ENCODE data around the gene GATAD2B.

The GATAD2B gene

DNA sequence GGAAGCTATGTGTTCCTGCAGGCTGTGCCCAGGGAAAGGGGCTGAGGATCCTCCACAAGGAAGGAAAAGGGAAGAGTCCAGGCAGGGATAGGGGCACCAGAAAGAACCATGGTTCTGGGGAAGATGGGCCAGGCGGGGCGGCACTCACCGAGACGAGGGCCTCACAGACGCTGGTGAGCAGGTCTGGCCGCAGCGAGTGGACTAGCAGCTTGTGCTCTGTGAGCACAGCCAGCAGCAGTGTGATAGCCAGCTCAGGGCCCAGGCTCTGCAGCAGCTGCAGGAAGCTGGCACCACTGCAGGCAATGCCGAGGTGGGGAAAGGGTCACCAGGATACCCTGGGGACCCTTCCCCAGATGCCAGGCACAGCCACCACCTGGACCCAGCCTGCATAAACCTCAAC lies 18.0 kb upstream of the GATAD2B start:
- no peak for TF ChIP-seq CTCF (IDR thresholded peaks at IDR 0.05; ENCODE audit: poor library complexity, severe bottlenecking)
- DNase-seq (ENCODE audit: low spot score) = no peak

GRCh38 chr1:153939476-153939875 lies 16.7 kb upstream of the GATAD2B start:
- Histone ChIP-seq H3K9me3 (ENCODE audit: severe bottlenecking) (no peaks in the 10 kb centered on the region), H3K36me3 (ENCODE audit: low read depth) (peaks cover 83% of the 10 kb centered on the region), H3K27me3 (ENCODE audit: insufficient read depth, poor library complexity, severe bottlenecking) (no peaks in the 10 kb centered on the region), H3K27ac (ENCODE audit: poor library complexity, severe bottlenecking) (no peak overlapping the region), H3K4me1 (ENCODE audit: insufficient read depth, poor library complexity, severe bottlenecking) (no peaks in the 10 kb centered on the region), H3K4me3 (ENCODE audit: severe bottlenecking) (no peak overlapping the region)
- ATAC-seq (ENCODE audit: low read depth) (no peak), DNase-seq (ENCODE audit: low spot score) (no peak)
- TF ChIP-seq CTCF (IDR thresholded peaks at IDR 0.05; ENCODE audit: poor library complexity, severe bottlenecking) = no peak

More for the DNA sequence above, 18.0 kb upstream of the GATAD2B start:
- H3K4me3 ChIP-seq (ENCODE audit: severe bottlenecking) = no peak overlapping the region
- no peaks in the 10 kb centered on the region for H3K4me1 ChIP-seq (ENCODE audit: insufficient read depth, poor library complexity, severe bottlenecking)
- H3K27ac ChIP-seq (ENCODE audit: poor library complexity, severe bottlenecking) = no peak overlapping the region
- H3K36me3 ChIP-seq (ENCODE audit: low read depth) = peaks cover 73% of the 10 kb centered on the region
- H3K9me3 ChIP-seq (ENCODE audit: severe bottlenecking) = no peaks in the 10 kb centered on the region
- H3K27me3 ChIP-seq (ENCODE audit: insufficient read depth, poor library complexity, severe bottlenecking) = no peaks in the 10 kb centered on the region
- ATAC-seq (ENCODE audit: low read depth) = no peak

GRCh38 chr1:153938996-153939395 lies 16.2 kb upstream of the GATAD2B start:
- Histone ChIP-seq H3K4me1 (ENCODE audit: insufficient read depth, poor library complexity, severe bottlenecking) (no peaks in the 10 kb centered on the region), H3K9me3 (ENCODE audit: severe bottlenecking) (no peaks in the 10 kb centered on the region), H3K27ac (ENCODE audit: poor library complexity, severe bottlenecking) (no peak overlapping the region), H3K36me3 (ENCODE audit: low read depth) (peaks cover 86% of the 10 kb centered on the region), H3K4me3 (ENCODE audit: severe bottlenecking) (no peak overlapping the region), H3K27me3 (ENCODE audit: insufficient read depth, poor library complexity, severe bottlenecking) (no peaks in the 10 kb centered on the region)
- ATAC-seq (ENCODE audit: low read depth) (no peak), DNase-seq (ENCODE audit: low spot score) (no peak)
- TF ChIP-seq CTCF (IDR thresholded peaks at IDR 0.05; ENCODE audit: poor library complexity, severe bottlenecking) = no peak

GRCh38 chr1:153937331-153937730 lies 14.6 kb upstream of the GATAD2B start:
- Histone ChIP-seq H3K27ac (ENCODE audit: poor library complexity, severe bottlenecking) (no peak overlapping the region), H3K9me3 (ENCODE audit: severe bottlenecking) (no peaks in the 10 kb centered on the region), H3K27me3 (ENCODE audit: insufficient read depth, poor library complexity, severe bottlenecking) (no peaks in the 10 kb centered on the region), H3K36me3 (ENCODE audit: low read depth) (peaks cover 83% of the 10 kb centered on the region), H3K4me1 (ENCODE audit: insufficient read depth, poor library complexity, severe bottlenecking) (no peaks in the 10 kb centered on the region), H3K4me3 (ENCODE audit: severe bottlenecking) (no peak overlapping the region)
- ATAC-seq (ENCODE audit: low read depth) (no peak), DNase-seq (ENCODE audit: low spot score) (no peak)
- no peak for TF ChIP-seq CTCF (IDR thresholded peaks at IDR 0.05; ENCODE audit: poor library complexity, severe bottlenecking)

DNA sequence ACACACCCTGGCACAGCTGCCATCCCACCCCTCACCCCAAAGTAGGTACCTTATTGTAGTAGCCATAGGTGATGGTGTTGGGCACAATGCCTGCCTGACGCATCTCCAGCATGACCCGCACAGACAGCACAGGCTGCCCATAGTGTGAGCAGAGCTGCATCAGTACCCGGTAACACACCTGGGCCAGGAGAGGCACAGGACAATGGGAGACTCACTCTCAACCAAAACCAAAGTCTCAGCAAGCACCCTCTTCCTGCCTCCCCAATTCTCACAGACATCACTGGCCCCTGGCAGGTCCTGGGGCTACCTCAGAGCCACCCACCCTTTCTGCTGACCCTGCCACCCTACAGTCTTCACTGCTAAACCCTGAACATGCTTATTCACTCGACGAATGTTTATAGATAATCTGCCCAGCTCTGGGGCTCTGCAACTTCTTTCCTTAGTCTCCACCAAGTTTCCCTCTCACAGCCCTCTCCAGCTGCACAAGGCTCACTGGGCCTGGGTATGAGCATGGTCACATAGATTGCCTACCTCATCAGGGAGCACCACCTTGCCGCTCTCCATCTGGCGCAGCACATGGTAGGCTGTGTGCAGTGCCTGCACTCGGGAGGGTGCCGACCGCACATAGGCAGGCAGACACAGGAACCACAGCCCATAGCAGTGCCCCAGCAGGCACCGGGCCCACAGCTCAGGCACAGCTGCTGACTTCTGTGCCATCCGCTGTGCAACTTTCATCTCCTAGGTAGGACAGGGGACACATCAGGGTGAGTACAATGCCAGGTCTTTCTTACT lies 13.4 kb upstream of the GATAD2B start:
- Histone ChIP-seq H3K27ac (ENCODE audit: poor library complexity, severe bottlenecking) (no peak overlapping the region), H3K9me3 (ENCODE audit: severe bottlenecking) (no peaks in the 10 kb centered on the region), H3K4me1 (ENCODE audit: insufficient read depth, poor library complexity, severe bottlenecking) (no peaks in the 10 kb centered on the region), H3K36me3 (ENCODE audit: low read depth) (peaks cover 72% of the 10 kb centered on the region), H3K4me3 (ENCODE audit: severe bottlenecking) (no peak overlapping the region), H3K27me3 (ENCODE audit: insufficient read depth, poor library complexity, severe bottlenecking) (no peaks in the 10 kb centered on the region)
- no peak for ATAC-seq (ENCODE audit: low read depth)
- no peak for TF ChIP-seq CTCF (IDR thresholded peaks at IDR 0.05; ENCODE audit: poor library complexity, severe bottlenecking)
- no peak for DNase-seq (ENCODE audit: low spot score)
